ENCODE measurements around the gene PAF1.

Gene PAF1

DNA sequence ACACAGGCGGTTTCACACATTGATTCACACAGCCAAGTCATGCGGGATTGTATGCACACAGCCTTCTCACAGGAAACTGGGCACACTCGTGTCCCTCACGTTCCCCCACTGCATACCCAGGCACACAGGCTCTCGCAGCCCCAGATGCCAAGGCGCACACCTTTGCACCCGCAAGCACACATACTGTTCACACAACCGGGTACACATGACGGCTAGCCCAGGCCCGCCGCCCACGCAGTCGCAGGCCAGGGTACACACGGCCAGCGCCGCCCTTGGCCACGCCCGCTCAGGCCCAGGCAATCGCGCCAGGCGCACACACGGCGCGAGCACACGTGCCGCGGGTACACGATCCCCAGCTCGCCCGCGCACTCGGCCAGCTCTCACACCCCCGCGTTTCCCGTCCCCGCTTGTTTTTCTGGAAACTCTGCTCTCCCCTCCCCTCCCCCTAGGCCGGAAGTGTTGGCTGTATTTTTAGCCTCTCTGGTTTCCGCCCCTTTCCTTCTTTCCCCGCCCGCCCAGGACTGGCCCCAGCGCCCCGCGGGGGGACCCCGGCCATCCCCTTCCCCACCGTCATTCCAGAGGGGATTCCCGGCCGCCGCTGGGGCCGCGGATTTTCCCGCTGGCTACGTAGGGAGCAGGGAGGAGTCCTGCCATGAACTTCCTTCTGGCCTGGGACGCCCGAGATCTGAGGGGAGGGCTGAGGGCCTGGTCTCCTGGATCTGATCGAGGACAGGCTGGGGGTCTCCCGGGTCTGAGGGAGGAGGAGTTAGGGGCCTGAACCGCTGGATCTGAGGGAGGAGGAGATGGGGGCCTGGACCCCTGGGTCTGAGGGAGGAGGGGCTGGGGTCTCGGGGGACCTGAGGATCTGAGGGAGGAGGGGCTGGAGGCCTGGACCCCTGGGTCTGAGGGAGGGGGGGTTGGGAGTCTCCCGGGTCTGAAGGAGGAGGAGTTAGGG is 11.7 kb upstream of the PAF1 start:
- peak overlapping the region; percentile 55 for H3K4me3 ChIP-seq (ENCODE audit: low read depth, low read length)
- ChIA-PET CTCF (interaction anchor here (1.1 to 3.6 kb wide), 3 partner anchors 9 to 11 kb away, joined by 7 to 26 read pairs (median 22); partner anchors contain the start of genes MED29, PAF1 and PLEKHG2), POLR2A (interaction anchor here (0.9 to 1.8 kb wide), 6 partner anchors 9 to 78 kb away, joined by 3 to 8 read pairs (median 6); partner anchors contain the start of genes MED29, PAF1, PLEKHG2 and RPS16)
- TF ChIP-seq, protein P1, sequence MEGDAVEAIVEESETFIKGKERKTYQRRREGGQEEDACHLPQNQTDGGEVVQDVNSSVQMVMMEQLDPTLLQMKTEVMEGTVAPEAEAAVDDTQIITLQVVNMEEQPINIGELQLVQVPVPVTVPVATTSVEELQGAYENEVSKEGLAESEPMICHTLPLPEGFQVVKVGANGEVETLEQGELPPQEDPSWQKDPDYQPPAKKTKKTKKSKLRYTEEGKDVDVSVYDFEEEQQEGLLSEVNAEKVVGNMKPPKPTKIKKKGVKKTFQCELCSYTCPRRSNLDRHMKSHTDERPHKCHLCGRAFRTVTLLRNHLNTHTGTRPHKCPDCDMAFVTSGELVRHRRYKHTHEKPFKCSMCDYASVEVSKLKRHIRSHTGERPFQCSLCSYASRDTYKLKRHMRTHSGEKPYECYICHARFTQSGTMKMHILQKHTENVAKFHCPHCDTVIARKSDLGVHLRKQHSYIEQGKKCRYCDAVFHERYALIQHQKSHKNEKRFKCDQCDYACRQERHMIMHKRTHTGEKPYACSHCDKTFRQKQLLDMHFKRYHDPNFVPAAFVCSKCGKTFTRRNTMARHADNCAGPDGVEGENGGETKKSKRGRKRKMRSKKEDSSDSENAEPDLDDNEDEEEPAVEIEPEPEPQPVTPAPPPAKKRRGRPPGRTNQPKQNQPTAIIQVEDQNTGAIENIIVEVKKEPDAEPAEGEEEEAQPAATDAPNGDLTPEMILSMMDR (IDR thresholded peaks at IDR 0.05; ENCODE audit: insufficient read depth, low read length, missing control alignments), result no peak
- DNase-seq (ENCODE audit: low read depth, low spot score), result no peak

DNA sequence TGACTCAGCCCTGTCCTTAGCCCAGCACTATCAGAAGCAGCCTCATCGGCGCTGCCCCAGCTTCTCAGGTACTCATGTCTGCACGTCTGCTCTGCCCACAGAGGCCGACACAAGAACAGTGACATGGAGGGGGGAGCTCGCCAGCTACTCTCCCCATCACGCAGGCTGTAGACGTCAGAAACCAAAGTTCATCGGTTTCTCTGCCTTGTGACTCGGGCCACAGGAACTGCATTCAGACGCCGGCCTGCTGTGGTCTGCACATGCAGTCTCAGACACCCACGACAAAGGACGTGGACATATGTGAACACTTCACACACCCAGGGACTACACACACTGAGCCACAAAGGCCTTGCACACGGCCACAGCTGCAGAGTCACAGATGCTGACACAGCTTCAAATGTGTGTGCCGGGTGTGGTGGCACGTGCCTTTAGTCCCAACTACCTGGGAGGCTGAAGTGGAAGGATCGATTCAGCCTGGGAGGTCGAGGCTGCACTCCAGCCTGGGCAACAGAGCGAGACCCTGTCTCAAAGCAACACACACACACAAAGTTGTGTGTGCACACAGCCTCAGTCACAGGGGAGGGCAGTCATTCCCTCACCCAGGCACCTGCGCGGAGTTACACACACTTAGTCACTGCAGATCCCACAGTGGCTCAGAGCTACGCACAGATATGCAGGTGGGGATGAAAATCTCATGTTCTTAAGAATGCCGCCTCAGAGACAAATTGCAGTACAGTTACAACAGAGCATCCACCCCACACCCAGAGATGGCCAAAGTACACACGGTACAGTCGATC is 10.8 kb upstream of the PAF1 start:
- DNase-seq (ENCODE audit: low read depth, low spot score), result no peak
- no peak overlapping the region for H3K4me3 ChIP-seq (ENCODE audit: low read depth, low read length)
- POLR2A ChIA-PET, result interaction anchor here (0.6 to 1.8 kb wide), 6 partner anchors 10 to 37 kb away, joined by 3 to 8 read pairs (median 6); partner anchors contain the start of genes MED29, PAF1 and RPS16
- CTCF ChIA-PET, result interaction anchor here (0.7 to 3.6 kb wide), 4 partner anchors 10 to 39 kb away, joined by 3 to 26 read pairs (median 12); partner anchors contain the start of genes MED29, PAF1 and PLEKHG2
- TF ChIP-seq, protein P1 (IDR thresholded peaks at IDR 0.05; ENCODE audit: insufficient read depth, low read length, missing control alignments), result no peak

DNA sequence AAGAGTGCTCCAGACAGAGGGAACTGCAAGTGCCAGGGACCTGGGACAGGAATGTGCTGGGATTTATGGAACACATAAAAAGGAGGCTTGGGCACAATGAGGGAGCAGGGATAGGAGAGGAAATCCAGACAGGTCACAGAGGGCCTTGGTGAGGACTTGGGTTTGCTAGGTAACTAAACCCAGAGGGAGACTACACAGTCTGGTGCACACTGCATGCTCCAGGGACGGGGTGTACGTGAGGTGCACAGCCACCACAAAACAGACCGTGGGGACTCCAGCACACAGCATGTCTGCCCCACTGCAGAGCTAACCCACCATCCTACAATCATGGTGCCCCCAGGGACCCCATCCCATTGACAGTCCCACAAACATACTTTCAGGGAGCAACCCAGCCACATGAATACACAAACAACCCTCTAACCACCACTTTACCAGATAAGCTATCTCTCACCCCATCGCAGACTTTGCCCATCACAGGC is 10.2 kb upstream of the PAF1 start:
- no peak for DNase-seq (ENCODE audit: low read depth, low spot score)
- ChIA-PET POLR2A (interaction anchor here (0.6 to 1.8 kb wide), 5 partner anchors 10 to 37 kb away, joined by 3 to 8 read pairs (median 6); partner anchors contain the start of genes MED29, PAF1 and RPS16), CTCF (interaction anchor here (0.7 to 3.6 kb wide), 4 partner anchors 10 to 39 kb away, joined by 3 to 26 read pairs (median 12); partner anchors contain the start of genes MED29, PAF1 and PLEKHG2)
- TF ChIP-seq, protein P1 (IDR thresholded peaks at IDR 0.05; ENCODE audit: insufficient read depth, low read length, missing control alignments), result no peak
- H3K4me3 ChIP-seq (ENCODE audit: low read depth, low read length), result no peak overlapping the region

DNA sequence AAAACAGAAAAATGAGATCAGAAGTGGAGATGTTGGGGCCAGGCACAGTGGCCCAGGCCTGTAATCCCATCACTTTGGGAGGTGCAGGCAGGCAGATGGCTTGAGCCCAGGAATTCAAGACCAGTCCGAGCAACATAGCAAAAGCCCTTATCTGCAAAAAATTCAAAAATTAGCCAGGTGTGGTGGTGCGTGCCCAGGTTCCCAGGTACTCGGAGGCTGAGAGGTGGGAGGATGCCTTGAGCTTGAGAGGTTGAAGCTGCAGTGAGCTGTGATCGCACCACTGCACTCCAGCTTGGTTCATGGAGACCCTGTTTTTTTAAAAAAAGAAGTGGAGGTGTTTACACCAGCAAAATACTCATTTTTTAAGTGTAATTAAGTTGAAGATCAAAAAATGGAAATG is 9.2 kb upstream of the PAF1 start:
- TF ChIP-seq, protein P1 (IDR thresholded peaks at IDR 0.05; ENCODE audit: insufficient read depth, low read length, missing control alignments), result no peak
- ChIA-PET POLR2A (interaction anchor here (1.0 to 1.1 kb wide), 2 partner anchors 9 to 11 kb away, joined by 3 to 4 read pairs; partner anchors contain the start of genes MED29 and PAF1), CTCF (interaction anchor here (2.9 to 4.9 kb wide), 4 partner anchors 9 to 133 kb away, joined by 15 to 38 read pairs (median 24); partner anchors contain the start of genes EID2B, MED29, PAF1 and PLEKHG2)
- no peak for DNase-seq (ENCODE audit: low read depth, low spot score)
- no peak overlapping the region for H3K4me3 ChIP-seq (ENCODE audit: low read depth, low read length)

DNA sequence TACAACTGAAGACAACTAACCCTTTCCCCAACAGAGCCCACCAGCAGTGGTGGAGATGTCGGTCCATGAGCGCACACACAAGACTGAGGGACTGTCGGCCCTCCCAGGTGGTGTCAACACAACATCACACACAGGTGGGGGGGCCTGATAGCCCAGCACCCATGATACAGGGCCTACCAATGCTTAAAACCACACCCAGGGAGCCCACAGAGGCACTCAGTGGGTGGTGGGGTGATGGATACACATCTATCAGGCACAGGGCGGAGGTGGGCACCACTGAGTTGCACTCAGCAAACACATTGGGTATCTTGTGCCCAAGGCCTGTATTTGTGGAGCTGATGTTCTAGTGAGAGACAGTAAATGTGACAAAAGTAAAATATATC is 8.8 kb upstream of the PAF1 start:
- no peak for DNase-seq (ENCODE audit: low read depth, low spot score)
- no peak overlapping the region for H3K4me3 ChIP-seq (ENCODE audit: low read depth, low read length)
- TF ChIP-seq, protein P1 (IDR thresholded peaks at IDR 0.05; ENCODE audit: insufficient read depth, low read length, missing control alignments), result no peak
- CTCF ChIA-PET, result interaction anchor here (2.9 to 4.9 kb wide), 5 partner anchors 8 to 133 kb away, joined by 15 to 38 read pairs (median 22); partner anchors contain the start of genes EID2B, MED29, PAF1 and PLEKHG2
- POLR2A ChIA-PET, result interaction anchor here (1.0 to 1.1 kb wide), 2 partner anchors 9 to 12 kb away, joined by 3 to 4 read pairs; partner anchors contain the start of genes MED29 and PAF1

All from AG04449 (cell line).